ENCODE measurements around the gene B4GALT6.

B4GALT6 gene

GRCh38 chr18:31591628-31592027 lies 92.8 kb downstream of the B4GALT6 start, which contains the start of gene TTR:
Gene TTR, plus strand, starts transcription at chr18:31591877. Its CDS starts 26 bp downstream, at chr18:31591903.
- no peak for DNase-seq (ENCODE audit: low spot score)

DNA sequence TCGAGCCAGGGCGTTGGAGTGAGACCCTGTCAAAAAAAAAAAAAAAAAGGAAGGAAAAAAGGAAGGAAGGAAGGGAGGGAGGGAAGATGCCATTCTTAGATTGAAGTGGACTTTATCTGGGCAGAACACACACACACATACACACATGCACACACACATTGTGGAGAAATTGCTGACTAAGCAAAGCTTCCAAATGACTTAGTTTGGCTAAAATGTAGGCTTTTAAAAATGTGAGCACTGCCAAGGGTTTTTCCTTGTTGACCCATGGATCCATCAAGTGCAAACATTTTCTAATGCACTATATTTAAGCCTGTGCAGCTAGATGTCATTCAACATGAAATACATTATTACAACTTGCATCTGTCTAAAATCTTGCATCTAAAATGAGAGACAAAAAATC lies 93.3 kb downstream of the B4GALT6 start:
- DNase-seq (ENCODE audit: low spot score), result no peak

GRCh38 chr18:31590570-31590969 lies 93.8 kb downstream of the B4GALT6 start:
- no peak for DNase-seq (ENCODE audit: low spot score)

- no peak for DNase-seq (ENCODE audit: low spot score)
Measured at GRCh38 chr18:31587529-31587928, 96.9 kb downstream of the B4GALT6 start.

GRCh38 chr18:31586616-31587015 lies 97.8 kb downstream of the B4GALT6 start:
- DNase-seq (ENCODE audit: low spot score), result no peak

- DNase-seq (ENCODE audit: low spot score), result no peak
Measured at GRCh38 chr18:31585991-31586390, 98.4 kb downstream of the B4GALT6 start.

- no peak for DNase-seq (ENCODE audit: low spot score)
Measured at GRCh38 chr18:31583185-31583854, 101.1 kb downstream of the B4GALT6 start.

DNA sequence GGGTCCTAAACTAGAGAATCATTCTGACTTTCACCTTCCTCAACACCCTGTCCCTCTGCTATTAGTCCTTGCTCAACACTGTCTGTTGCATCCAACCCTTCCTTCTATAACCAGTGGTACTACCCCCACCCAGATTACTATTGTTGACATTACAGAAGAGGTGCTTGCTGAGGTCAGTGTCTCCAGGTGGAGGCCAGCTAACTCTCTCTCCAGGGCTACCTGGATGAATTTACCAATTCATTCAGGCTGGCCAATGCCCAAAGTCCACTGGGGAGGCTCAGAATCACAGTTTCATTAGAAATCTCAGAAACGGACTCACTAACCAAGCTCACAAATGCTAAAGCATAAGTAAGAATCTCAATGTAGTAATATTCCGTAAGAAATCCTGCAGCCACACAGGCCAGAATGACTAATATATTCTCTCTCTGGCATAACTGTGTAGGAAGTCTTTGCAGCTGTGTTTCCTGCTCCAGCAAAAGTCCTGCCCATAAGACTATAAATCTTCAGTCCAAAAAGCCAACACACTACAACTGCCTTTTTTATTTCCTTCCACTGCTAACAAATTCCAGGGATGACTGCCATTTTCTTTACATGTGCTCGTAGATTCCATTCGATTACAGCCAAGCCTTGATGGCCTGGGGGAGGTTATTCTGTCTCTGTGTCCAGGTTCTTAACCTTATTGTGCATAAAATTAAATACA lies 102.7 kb downstream of the B4GALT6 start:
- no peak for DNase-seq (ENCODE audit: low spot score)

- DNase-seq (ENCODE audit: low spot score), result no peak
Measured at GRCh38 chr18:31579375-31579774, 105.0 kb downstream of the B4GALT6 start.

GRCh38 chr18:31578126-31578525 lies 106.3 kb downstream of the B4GALT6 start:
- no peak for DNase-seq (ENCODE audit: low spot score)

DNA sequence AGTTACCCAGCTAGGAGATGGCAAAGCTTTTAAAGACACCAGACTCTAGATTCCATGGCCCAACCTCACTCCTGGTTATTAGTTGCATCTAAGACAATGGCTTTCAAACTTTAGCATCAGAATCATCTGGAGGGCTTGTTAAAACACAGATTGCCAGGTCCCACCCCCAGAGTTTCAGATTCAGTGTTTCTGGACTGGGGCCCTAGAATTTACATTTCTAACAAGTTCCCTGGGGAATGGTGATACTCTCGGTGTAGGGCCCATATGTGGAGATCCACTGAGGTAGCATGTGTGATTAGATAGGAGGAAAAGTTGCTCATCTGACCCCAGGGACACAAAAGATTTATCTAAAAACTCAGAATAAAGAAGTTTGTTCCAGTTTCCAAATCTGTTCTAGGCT lies 107.2 kb downstream of the B4GALT6 start:
- no peak for DNase-seq (ENCODE audit: low spot score)

- no peak for DNase-seq (ENCODE audit: low spot score)
Measured at GRCh38 chr18:31576670-31577069, 107.7 kb downstream of the B4GALT6 start.

- no peak for DNase-seq (ENCODE audit: low spot score)
Measured at GRCh38 chr18:31575515-31576257, 108.7 kb downstream of the B4GALT6 start.

- no peak for DNase-seq (ENCODE audit: low spot score)
Measured at GRCh38 chr18:31574359-31574758, 110.0 kb downstream of the B4GALT6 start.

Measured in putamen (tissue), 1 donor.